Measurements from ENCODE around the gene REPS1. TPM values are rescaled to one million over a fixed set of nuclear protein-coding genes. Genes with fewer than 3 reads are reported as not detected.

REPS1 gene
- total RNA-seq, 1 experiment from 2014 or later: 55.1 TPM

DNA sequence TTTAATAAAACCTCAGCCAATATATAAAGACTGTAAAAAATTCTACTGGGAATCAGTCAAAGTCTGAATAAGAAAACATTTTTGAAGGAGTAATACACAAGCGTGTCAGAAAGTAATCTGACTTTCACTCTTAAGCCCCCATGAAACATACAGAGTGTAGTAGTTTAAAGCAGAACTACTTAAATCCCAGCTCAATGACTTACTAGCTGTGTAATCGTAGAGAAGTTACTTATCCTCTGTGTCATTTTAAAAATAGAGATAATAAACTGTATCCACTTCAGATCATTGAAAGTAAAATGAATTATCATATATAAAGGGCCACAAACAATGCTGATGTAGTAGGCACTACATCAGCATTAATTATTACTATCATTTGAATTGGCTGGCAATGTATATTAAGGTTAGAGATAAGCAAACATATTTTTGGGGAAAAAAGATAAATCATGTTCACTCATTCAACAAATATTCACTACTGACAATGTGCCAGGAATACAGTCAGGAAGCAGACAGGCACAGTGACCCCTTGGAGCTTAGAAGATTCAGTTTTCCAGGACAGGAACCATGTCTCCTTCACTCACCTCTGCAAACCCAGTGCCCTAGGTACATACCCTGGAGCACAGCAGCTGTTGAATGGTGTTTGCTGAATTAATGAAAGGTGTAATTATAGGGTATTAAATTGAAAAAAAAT is 14.4 kb downstream of the REPS1 start (continued):
- TF ChIP-seq, protein P1, sequence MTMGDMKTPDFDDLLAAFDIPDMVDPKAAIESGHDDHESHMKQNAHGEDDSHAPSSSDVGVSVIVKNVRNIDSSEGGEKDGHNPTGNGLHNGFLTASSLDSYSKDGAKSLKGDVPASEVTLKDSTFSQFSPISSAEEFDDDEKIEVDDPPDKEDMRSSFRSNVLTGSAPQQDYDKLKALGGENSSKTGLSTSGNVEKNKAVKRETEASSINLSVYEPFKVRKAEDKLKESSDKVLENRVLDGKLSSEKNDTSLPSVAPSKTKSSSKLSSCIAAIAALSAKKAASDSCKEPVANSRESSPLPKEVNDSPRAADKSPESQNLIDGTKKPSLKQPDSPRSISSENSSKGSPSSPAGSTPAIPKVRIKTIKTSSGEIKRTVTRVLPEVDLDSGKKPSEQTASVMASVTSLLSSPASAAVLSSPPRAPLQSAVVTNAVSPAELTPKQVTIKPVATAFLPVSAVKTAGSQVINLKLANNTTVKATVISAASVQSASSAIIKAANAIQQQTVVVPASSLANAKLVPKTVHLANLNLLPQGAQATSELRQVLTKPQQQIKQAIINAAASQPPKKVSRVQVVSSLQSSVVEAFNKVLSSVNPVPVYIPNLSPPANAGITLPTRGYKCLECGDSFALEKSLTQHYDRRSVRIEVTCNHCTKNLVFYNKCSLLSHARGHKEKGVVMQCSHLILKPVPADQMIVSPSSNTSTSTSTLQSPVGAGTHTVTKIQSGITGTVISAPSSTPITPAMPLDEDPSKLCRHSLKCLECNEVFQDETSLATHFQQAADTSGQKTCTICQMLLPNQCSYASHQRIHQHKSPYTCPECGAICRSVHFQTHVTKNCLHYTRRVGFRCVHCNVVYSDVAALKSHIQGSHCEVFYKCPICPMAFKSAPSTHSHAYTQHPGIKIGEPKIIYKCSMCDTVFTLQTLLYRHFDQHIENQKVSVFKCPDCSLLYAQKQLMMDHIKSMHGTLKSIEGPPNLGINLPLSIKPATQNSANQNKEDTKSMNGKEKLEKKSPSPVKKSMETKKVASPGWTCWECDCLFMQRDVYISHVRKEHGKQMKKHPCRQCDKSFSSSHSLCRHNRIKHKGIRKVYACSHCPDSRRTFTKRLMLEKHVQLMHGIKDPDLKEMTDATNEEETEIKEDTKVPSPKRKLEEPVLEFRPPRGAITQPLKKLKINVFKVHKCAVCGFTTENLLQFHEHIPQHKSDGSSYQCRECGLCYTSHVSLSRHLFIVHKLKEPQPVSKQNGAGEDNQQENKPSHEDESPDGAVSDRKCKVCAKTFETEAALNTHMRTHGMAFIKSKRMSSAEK (CRISPR knock-in tag; IDR thresholded peaks at IDR 0.05; ENCODE audit: borderline replicate concordance): no peak
- TF ChIP-seq, protein P2, sequence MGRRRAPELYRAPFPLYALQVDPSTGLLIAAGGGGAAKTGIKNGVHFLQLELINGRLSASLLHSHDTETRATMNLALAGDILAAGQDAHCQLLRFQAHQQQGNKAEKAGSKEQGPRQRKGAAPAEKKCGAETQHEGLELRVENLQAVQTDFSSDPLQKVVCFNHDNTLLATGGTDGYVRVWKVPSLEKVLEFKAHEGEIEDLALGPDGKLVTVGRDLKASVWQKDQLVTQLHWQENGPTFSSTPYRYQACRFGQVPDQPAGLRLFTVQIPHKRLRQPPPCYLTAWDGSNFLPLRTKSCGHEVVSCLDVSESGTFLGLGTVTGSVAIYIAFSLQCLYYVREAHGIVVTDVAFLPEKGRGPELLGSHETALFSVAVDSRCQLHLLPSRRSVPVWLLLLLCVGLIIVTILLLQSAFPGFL (CRISPR knock-in tag; IDR thresholded peaks at IDR 0.05; ENCODE audit: borderline replicate concordance): no peak
- TF ChIP-seq, protein P3, sequence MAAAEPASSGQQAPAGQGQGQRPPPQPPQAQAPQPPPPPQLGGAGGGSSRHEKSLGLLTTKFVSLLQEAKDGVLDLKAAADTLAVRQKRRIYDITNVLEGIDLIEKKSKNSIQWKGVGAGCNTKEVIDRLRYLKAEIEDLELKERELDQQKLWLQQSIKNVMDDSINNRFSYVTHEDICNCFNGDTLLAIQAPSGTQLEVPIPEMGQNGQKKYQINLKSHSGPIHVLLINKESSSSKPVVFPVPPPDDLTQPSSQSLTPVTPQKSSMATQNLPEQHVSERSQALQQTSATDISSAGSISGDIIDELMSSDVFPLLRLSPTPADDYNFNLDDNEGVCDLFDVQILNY (CRISPR knock-in tag; IDR thresholded peaks at IDR 0.05): no peak

DNA sequence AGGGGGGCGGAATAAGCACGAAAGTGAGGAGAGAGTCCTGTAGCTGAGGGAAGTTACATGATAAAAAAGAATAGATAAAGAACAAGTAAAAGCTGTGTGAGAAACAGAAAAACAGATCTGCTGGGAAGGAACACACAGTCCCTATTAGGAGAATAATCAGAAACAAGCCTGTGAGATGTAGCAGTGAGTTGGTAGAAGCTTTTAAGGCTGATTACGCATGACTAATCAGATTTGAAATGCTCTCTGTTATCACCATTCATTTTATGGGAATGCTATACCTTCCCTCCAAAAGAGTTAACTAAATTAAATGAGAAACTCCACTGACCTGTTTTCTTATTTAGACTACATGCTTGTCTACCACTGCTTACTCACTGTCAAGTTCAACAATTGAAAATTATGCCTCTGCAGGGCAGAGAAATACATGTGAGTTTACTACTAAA is 15.8 kb downstream of the REPS1 start:
- Mint-ChIP-seq H3K36me3 (no peaks in the 10 kb centered on the region), H3K4me3 (no peak overlapping the region; the same call in 1 of the 2 replicates), H3K4me1 (peaks cover 77% of the 10 kb centered on the region), H3K9me3 (no peaks in the 10 kb centered on the region), H3K27ac (peak overlapping the region; percentile 75), H3K27me3 (ENCODE audit: low read depth) (no peaks in the 10 kb centered on the region)
- DNase-seq (ENCODE audit: low spot score) (no peak), ATAC-seq (no peak)
- ChIA-PET CTCF (interaction anchor here (0.7 to 1.1 kb wide), 2 partner anchors 15 kb away, joined by 3 read pairs; no protein-coding TSS in a partner anchor), POLR2A (no interaction called here)
- TF ChIP-seq RORB (CRISPR knock-in tag; IDR thresholded peaks at IDR 0.05): no peak
- no peak for TF ChIP-seq CREB1 (CRISPR knock-in tag; IDR thresholded peaks at IDR 0.05)
- TF ChIP-seq, protein P4, sequence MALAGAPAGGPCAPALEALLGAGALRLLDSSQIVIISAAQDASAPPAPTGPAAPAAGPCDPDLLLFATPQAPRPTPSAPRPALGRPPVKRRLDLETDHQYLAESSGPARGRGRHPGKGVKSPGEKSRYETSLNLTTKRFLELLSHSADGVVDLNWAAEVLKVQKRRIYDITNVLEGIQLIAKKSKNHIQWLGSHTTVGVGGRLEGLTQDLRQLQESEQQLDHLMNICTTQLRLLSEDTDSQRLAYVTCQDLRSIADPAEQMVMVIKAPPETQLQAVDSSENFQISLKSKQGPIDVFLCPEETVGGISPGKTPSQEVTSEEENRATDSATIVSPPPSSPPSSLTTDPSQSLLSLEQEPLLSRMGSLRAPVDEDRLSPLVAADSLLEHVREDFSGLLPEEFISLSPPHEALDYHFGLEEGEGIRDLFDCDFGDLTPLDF (CRISPR knock-in tag; IDR thresholded peaks at IDR 0.05): no peak
- TF ChIP-seq, protein P5, sequence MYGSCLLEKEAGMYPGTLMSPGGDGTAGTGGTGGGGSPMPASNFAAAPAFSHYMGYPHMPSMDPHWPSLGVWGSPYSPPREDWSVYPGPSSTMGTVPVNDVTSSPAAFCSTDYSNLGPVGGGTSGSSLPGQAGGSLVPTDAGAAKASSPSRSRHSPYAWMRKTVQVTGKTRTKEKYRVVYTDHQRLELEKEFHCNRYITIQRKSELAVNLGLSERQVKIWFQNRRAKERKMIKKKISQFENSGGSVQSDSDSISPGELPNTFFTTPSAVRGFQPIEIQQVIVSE (CRISPR knock-in tag; IDR thresholded peaks at IDR 0.05; ENCODE audit: borderline replicate concordance): no peak
- no peak for TF ChIP-seq TEAD4 (CRISPR knock-in tag; IDR thresholded peaks at IDR 0.05)
- TF ChIP-seq GTF2I (CRISPR knock-in tag; conservative IDR thresholded peaks at IDR 0.05): no peak
- no peak for TF ChIP-seq TEAD1 (CRISPR knock-in tag; IDR thresholded peaks at IDR 0.05)
- no peak for TF ChIP-seq MXD4 (CRISPR knock-in tag; IDR thresholded peaks at IDR 0.05; ENCODE audit: borderline replicate concordance)
- no peak for TF ChIP-seq GRHL2 (CRISPR knock-in tag; IDR thresholded peaks at IDR 0.05; ENCODE audit: insufficient replicate concordance, severe bottlenecking)
- no peak for TF ChIP-seq NR1H2 (CRISPR knock-in tag; IDR thresholded peaks at IDR 0.05)
- TF ChIP-seq, protein P6, sequence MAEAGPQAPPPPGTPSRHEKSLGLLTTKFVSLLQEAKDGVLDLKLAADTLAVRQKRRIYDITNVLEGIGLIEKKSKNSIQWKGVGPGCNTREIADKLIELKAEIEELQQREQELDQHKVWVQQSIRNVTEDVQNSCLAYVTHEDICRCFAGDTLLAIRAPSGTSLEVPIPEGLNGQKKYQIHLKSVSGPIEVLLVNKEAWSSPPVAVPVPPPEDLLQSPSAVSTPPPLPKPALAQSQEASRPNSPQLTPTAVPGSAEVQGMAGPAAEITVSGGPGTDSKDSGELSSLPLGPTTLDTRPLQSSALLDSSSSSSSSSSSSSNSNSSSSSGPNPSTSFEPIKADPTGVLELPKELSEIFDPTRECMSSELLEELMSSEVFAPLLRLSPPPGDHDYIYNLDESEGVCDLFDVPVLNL (CRISPR knock-in tag; IDR thresholded peaks at IDR 0.05; ENCODE audit: borderline replicate concordance, low read depth): no peak
- TF ChIP-seq FOXJ3 (CRISPR knock-in tag; IDR thresholded peaks at IDR 0.05; ENCODE audit: borderline replicate concordance): no peak
- TF ChIP-seq, protein P3 (CRISPR knock-in tag; IDR thresholded peaks at IDR 0.05): no peak
